Measurements from ENCODE around the gene NUDT16L1.

DNA sequence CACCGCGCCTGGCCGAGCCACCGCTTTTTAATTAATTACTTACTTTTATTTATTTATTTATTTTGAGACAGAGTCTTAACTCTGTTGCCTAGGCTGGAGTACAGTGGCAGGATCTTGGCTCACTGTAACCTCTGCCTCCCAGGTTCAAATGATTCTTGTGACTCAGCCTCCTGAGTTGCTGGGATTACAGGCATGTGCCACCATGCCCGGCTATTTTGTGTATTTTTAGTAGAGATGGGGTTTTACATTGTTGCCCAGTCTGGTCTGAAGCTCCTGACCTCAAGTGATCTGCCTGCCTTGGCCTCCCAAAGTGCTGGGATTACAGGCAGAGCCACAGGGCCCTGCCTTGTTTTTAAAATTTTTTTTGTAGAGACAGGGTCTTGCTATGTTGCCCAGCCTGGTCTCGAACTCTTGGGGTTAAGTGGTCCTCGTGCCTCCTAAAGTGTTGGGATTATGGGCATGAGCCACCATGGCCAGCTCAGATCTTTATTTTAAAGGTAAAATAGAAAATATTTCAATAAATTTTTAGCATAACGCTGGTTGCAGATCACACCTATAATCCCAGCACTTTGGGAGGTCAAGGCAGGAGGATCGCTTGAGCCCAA, 18.3 kb upstream of the NUDT16L1 start:
- no peak for TF ChIP-seq CTCF (conservative IDR thresholded peaks at IDR 0.05)
- no peak for TF ChIP-seq ZFX (IDR thresholded peaks at IDR 0.05)

All from C4-2B (cell line).